ENCODE results near the gene AMOTL2. TPM values are rescaled to one million over a fixed set of nuclear protein-coding genes. Genes with fewer than 3 reads are reported as not detected.

AMOTL2 gene
- total and polyA plus RNA-seq, 4 donors = 4.2 to 16.7 (median 9.4) TPM

DNA sequence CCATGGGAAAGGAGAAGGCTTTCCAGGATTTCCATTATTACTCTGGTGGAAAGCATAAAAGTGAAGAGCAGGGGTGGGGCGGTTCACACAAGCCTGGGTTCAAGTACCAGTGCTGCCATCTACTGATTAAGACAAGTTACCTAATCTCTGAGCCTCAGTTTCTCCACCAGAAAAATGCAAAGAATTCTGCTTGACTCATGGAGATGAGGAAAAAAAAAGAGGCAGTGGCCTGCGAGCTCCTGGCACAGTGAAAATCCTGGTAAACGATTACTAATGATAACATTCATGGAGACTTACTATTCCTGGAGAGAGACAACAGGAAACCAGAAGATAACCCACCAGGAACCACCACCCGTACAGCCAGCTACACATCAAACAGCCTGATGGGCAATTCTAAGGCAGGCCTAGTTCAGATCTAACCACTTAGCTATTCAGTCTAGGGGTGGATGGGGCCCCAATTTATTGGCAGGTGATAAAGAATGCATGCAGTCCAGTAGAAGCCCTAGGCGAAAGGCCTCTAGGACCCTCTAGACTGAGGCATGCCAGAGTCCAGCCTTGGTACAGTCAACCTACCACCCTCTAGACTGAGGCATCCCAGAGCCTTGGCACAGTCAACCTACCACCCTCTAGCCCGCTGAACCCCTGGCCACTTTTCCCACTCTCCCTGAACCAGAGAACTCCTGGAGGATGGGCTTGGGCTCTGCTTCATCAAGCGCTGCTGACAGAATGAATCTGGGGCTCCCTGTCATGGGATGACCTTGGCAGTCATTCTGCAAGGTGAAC, 2.5 kb downstream of the AMOTL2 start:
- Histone ChIP-seq H3K36me3 (ENCODE audit: control insufficient read depth in 4 of 4, insufficient read depth in 3 of 4, low read depth in 1 of 4, low read length in 3 of 4) (peaks cover 6 to 34% (median 11%) of the 10 kb centered on the region in 4 donors), H3K9me3 (ENCODE audit: control insufficient read depth in 4 of 4, low read length in 3 of 4) (no peaks in the 10 kb centered on the region), H3K4me1 (ENCODE audit: control insufficient read depth in 4 of 4, insufficient read depth in 4 of 4, low read length in 3 of 4) (peaks cover 13 to 67% (median 51%) of the 10 kb centered on the region in 4 donors), H3K27me3 (ENCODE audit: control insufficient read depth in 4 of 4, insufficient read depth in 4 of 4, low read length in 3 of 4) (no peaks in the 10 kb centered on the region), H3K9ac (ENCODE audit: low read depth in 1 of 2, low read length in 2 of 2) (no peak overlapping the region), H3K27ac (ENCODE audit: low read depth in 1 of 2, low read length in 2 of 2) (no peak overlapping the region), H3K4me3 (ENCODE audit: low read depth in 1 of 3, low read length in 3 of 3) (peak overlapping the region in 1 of 3 donors; percentile 4)
- no peak for DNase-seq (ENCODE audit: low spot score)
- no peak for TF ChIP-seq NR2F2 (IDR thresholded peaks at IDR 0.05)
- TF ChIP-seq SP1 (IDR thresholded peaks at IDR 0.05) = no peak
- TF ChIP-seq RXRA (IDR thresholded peaks at IDR 0.05) = no peak
- no peak for TF ChIP-seq YY1 (IDR thresholded peaks at IDR 0.05)
- TF ChIP-seq, protein P1, sequence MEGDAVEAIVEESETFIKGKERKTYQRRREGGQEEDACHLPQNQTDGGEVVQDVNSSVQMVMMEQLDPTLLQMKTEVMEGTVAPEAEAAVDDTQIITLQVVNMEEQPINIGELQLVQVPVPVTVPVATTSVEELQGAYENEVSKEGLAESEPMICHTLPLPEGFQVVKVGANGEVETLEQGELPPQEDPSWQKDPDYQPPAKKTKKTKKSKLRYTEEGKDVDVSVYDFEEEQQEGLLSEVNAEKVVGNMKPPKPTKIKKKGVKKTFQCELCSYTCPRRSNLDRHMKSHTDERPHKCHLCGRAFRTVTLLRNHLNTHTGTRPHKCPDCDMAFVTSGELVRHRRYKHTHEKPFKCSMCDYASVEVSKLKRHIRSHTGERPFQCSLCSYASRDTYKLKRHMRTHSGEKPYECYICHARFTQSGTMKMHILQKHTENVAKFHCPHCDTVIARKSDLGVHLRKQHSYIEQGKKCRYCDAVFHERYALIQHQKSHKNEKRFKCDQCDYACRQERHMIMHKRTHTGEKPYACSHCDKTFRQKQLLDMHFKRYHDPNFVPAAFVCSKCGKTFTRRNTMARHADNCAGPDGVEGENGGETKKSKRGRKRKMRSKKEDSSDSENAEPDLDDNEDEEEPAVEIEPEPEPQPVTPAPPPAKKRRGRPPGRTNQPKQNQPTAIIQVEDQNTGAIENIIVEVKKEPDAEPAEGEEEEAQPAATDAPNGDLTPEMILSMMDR (IDR thresholded peaks at IDR 0.05; ENCODE audit: low read depth, low read length, missing input control) = no peak
- TF ChIP-seq JUND (IDR thresholded peaks at IDR 0.05) = no peak
- TF ChIP-seq EGR1 (IDR thresholded peaks at IDR 0.05; ENCODE audit: low read depth in 2 of 2) = no peak
- TF ChIP-seq, protein P2, sequence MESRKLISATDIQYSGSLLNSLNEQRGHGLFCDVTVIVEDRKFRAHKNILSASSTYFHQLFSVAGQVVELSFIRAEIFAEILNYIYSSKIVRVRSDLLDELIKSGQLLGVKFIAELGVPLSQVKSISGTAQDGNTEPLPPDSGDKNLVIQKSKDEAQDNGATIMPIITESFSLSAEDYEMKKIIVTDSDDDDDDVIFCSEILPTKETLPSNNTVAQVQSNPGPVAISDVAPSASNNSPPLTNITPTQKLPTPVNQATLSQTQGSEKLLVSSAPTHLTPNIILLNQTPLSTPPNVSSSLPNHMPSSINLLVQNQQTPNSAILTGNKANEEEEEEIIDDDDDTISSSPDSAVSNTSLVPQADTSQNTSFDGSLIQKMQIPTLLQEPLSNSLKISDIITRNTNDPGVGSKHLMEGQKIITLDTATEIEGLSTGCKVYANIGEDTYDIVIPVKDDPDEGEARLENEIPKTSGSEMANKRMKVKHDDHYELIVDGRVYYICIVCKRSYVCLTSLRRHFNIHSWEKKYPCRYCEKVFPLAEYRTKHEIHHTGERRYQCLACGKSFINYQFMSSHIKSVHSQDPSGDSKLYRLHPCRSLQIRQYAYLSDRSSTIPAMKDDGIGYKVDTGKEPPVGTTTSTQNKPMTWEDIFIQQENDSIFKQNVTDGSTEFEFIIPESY (IDR thresholded peaks at IDR 0.05) = no peak
- no peak for TF ChIP-seq FOXA1 (IDR thresholded peaks at IDR 0.05)
- TF ChIP-seq, protein P3, sequence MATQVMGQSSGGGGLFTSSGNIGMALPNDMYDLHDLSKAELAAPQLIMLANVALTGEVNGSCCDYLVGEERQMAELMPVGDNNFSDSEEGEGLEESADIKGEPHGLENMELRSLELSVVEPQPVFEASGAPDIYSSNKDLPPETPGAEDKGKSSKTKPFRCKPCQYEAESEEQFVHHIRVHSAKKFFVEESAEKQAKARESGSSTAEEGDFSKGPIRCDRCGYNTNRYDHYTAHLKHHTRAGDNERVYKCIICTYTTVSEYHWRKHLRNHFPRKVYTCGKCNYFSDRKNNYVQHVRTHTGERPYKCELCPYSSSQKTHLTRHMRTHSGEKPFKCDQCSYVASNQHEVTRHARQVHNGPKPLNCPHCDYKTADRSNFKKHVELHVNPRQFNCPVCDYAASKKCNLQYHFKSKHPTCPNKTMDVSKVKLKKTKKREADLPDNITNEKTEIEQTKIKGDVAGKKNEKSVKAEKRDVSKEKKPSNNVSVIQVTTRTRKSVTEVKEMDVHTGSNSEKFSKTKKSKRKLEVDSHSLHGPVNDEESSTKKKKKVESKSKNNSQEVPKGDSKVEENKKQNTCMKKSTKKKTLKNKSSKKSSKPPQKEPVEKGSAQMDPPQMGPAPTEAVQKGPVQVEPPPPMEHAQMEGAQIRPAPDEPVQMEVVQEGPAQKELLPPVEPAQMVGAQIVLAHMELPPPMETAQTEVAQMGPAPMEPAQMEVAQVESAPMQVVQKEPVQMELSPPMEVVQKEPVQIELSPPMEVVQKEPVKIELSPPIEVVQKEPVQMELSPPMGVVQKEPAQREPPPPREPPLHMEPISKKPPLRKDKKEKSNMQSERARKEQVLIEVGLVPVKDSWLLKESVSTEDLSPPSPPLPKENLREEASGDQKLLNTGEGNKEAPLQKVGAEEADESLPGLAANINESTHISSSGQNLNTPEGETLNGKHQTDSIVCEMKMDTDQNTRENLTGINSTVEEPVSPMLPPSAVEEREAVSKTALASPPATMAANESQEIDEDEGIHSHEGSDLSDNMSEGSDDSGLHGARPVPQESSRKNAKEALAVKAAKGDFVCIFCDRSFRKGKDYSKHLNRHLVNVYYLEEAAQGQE (IDR thresholded peaks at IDR 0.05) = no peak
- TF ChIP-seq FOXA2 (IDR thresholded peaks at IDR 0.05) = no peak
- WGBS = 78% methylated on average over 7 of the region's 7 CpGs

DNA sequence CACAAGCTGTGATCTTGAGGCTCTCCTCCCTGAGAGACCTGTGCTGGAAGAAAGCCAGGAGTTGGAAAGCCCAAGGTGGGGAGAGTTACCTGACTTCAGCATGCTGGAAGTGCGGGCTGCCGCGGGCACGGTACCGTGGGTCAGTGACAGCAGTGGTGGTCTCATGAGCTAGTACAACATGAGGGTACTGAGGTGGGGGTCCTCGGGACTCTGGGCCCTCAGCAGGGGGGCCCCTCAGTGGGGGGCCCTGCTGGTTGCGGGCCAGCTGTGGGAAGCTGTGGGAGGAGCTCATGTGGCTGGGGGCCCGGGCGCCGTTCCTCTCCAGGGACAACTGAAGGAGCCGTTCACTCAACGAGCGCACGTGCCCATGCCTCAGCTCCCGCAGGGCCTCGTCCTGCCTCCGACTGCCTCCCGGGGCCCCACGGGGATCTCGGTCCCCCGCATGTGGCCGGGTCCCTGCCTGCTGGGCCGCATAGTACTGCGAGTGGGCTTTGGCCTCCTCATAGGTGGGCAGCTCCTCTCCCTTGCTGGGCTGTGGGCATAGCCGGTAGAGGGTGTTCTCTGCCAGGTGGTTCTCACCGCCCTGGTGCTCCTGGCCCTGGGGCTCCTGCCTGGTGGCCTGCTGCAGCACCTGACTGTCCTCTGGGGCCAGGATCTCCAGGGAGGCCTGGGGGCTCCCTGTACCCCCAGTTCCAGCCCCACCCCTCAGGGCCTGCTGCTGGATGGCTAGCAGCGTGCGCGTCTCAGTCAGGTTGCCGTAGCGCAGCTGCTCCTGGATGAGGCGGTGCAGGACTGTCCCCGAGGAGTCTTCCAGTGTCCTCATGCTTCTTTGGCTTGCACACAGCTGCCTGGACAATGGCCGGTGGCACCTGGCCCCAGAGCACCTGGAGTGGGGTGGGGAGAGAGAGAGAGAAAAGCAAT, 3.4 kb downstream of the AMOTL2 start:
- DNase-seq (ENCODE audit: low spot score) = no peak
- H3K36me3 ChIP-seq (ENCODE audit: control insufficient read depth in 4 of 4, insufficient read depth in 3 of 4, low read depth in 1 of 4, low read length in 3 of 4) = peaks cover 7 to 42% (median 19%) of the 10 kb centered on the region in 4 donors
- 88% methylated on average over 34 of the region's 34 CpGs for WGBS
- peaks cover 13 to 58% (median 42%) of the 10 kb centered on the region in 4 donors for H3K4me1 ChIP-seq (ENCODE audit: control insufficient read depth in 4 of 4, insufficient read depth in 4 of 4, low read length in 3 of 4)
- no peaks in the 10 kb centered on the region for H3K27me3 ChIP-seq (ENCODE audit: control insufficient read depth in 4 of 4, insufficient read depth in 4 of 4, low read length in 3 of 4)
- no peaks in the 10 kb centered on the region for H3K9me3 ChIP-seq (ENCODE audit: control insufficient read depth in 4 of 4, low read length in 3 of 4)
- H3K27ac ChIP-seq (ENCODE audit: low read depth in 1 of 2, low read length in 2 of 2) = no peak overlapping the region
- no peak overlapping the region for H3K9ac ChIP-seq (ENCODE audit: low read depth in 1 of 2, low read length in 2 of 2)
- TF ChIP-seq FOXA1 (IDR thresholded peaks at IDR 0.05) = no peak
- no peak for TF ChIP-seq SP1 (IDR thresholded peaks at IDR 0.05)
- TF ChIP-seq TAF1 (conservative IDR thresholded peaks at IDR 0.05) = no peak
- no peak for TF ChIP-seq GABPA (IDR thresholded peaks at IDR 0.05 in 1 of 2, conservative IDR thresholded peaks at IDR 0.05 in 1 of 2)
- no peak for TF ChIP-seq YY1 (IDR thresholded peaks at IDR 0.05)
- no peak for TF ChIP-seq RAD21 (IDR thresholded peaks at IDR 0.05)
- TF ChIP-seq JUND (IDR thresholded peaks at IDR 0.05) = no peak
- no peak for TF ChIP-seq RXRA (IDR thresholded peaks at IDR 0.05)
- TF ChIP-seq, protein P3 (IDR thresholded peaks at IDR 0.05) = no peak
- TF ChIP-seq, protein P1 (IDR thresholded peaks at IDR 0.05; ENCODE audit: low read depth, low read length, missing input control) = no peak
- H3K4me3 ChIP-seq (ENCODE audit: low read depth in 1 of 3, low read length in 3 of 3) = no peak overlapping the region
